OCI-LY7 (cell line): ENCODE data around the gene NUDT3. TPM values are rescaled to one million over a fixed set of nuclear protein-coding genes. Genes with fewer than 3 reads are reported as not detected.

ENCODE experiments used
- BruUV-seq: library from RNA; stranded (reverse); fragments of 400-500 nt; replicated peaks from 2 replicates; lab custom pipeline; 2021; lab: Mats Ljungman, UMichigan
- CTCF ChIA-PET: fragments of 300-600 bp; sonication (Branson Sonifier 250); formaldehyde crosslinking; loops from one replicate; lab custom pipeline; 2022; ENCODE audit warnings: antibody characterized with exemption; ENCODE audit not compliant: unreplicated experiment; lab: Charles Lee
- POLR2A ChIA-PET: fragments of 300-600 bp; sonication (Branson Sonifier 250); formaldehyde crosslinking; loops from one replicate; lab custom pipeline; 2022; ENCODE audit warnings: antibody characterized with exemption; lab: Charles Lee
- DNase-seq: peaks from one replicate; pipeline ENCODE4 v3.0.0-alpha.2; 2015; ENCODE audit warnings: low spot score
- H2AFZ ChIP-seq: fragments of 200-600 bp; sonication (generic), shearing (Covaris generic); 2 replicates; pipeline ENCODE4 v1.6.1; 2014; ENCODE audit warnings: mild to moderate bottlenecking, antibody characterized with exemption, low read length, moderate library complexity
- H3K27ac ChIP-seq: fragments of 200-600 bp; sonication (generic); 2 replicates; pipeline ENCODE4 v1.5.1; 2014; ENCODE audit warnings: mixed run types, low read depth, mild to moderate bottlenecking, moderate library complexity, low read length, inconsistent platforms; ENCODE audit not compliant: poor library complexity, severe bottlenecking
- H3K36me3 ChIP-seq: fragments of 200-600 bp; sonication (generic); 2 replicates; pipeline ENCODE4 v1.6.1; 2014; ENCODE audit warnings: mild to moderate bottlenecking, antibody characterized with exemption, low read length, moderate library complexity, mixed read lengths; ENCODE audit not compliant: insufficient read depth
- H3K4me1 ChIP-seq: fragments of 200-600 bp; sonication (generic); 2 replicates; pipeline ENCODE4 v1.5.1; 2014; ENCODE audit warnings: mild to moderate bottlenecking, low read length; ENCODE audit not compliant: insufficient read depth, poor library complexity, severe bottlenecking
- H3K4me2 ChIP-seq: fragments of 200-600 bp; sonication (generic); 2 replicates; pipeline ENCODE4 v1.6.1; 2014; ENCODE audit warnings: mild to moderate bottlenecking, low read length
- H3K4me3 ChIP-seq: fragments of 200-600 bp; sonication (generic); 2 replicates; pipeline ENCODE4 v1.5.1; 2014; ENCODE audit warnings: mild to moderate bottlenecking, low read depth, low read length; ENCODE audit not compliant: poor library complexity, severe bottlenecking
- H3K79me2 ChIP-seq: fragments of 200-600 bp; sonication (generic); 2 replicates; pipeline ENCODE4 v1.6.1; 2016; ENCODE audit warnings: low read depth, mild to moderate bottlenecking, low read length, moderate library complexity, mixed read lengths; ENCODE audit not compliant: insufficient read depth
- H3K9me2 ChIP-seq: fragments of 200-600 bp; sonication (generic); 2 replicates; pipeline ENCODE4 v1.6.1; 2016; ENCODE audit warnings: mild to moderate bottlenecking, low read length, mixed read lengths; ENCODE audit not compliant: insufficient read depth
- H3K9me3 ChIP-seq: fragments of 200-600 bp; sonication (generic); 2 replicates; pipeline ENCODE4 v1.6.1; 2014; ENCODE audit warnings: mild to moderate bottlenecking, mixed run types, low read length, mixed read lengths
- H4K20me1 ChIP-seq: fragments of 200-600 bp; sonication (generic); 2 replicates; pipeline ENCODE4 v1.6.1; 2014; ENCODE audit warnings: mild to moderate bottlenecking, antibody characterized with exemption, low read length, moderate library complexity, mixed read lengths; ENCODE audit not compliant: insufficient read depth
- CTCF ChIP-seq: fragments of 200-600 bp; sonication (generic); conservative IDR thresholded peaks from 2 replicates; pipeline ENCODE4 v1.5.1; 2014; ENCODE audit warnings: mild to moderate bottlenecking, antibody characterized with exemption, low read length, moderate library complexity, mixed read lengths
- EZH2phosphoT487 ChIP-seq: fragments of 200-600 bp; sonication (generic); IDR thresholded peaks from 2 replicates; pipeline ENCODE4 v1.6.1; 2018; ENCODE audit warnings: low read depth, borderline replicate concordance, mild to moderate bottlenecking, mixed run types, antibody characterized with exemption, low read length, moderate library complexity, mixed read lengths
- intact Hi-C: fragments of 100-400 bp; cut with micrococcal nuclease; formaldehyde crosslinking; loops from one replicate; pipeline ENCODE4 v1.10.0; 2022; ENCODE audit not compliant: unreplicated experiment
- microRNA-seq: library from miRNA; unstranded; fragments of <30 nt; microRNA quantifications from one replicate; pipeline ENCODE4 v1.2.0, GENCODE V29; 2022; ENCODE audit warnings: borderline replicate concordance
- small RNA-seq: library from RNA; depleted of rRNA; stranded (forward); fragments of <200 nt; gene quantifications from one replicate; pipeline ENCODE3, GENCODE V24; 2014
- total RNA-seq, 2 experiments: library from RNA; depleted of rRNA in 1 of 2; stranded (reverse); fragments of >200 nt in 1 of 2; shearing (Covaris generic) in 1 of 2; gene quantifications; 2 replicates each; pipeline ENCODE4 v1.2.3, GENCODE V29; 2014 to 2022

The NUDT3 gene
- total RNA-seq, 2 experiments from 2014 or later: 30.7 to 43.0 TPM

GRCh38 chr6:34230653-34231371 lies 161.7 kb downstream of the NUDT3 start:
- H4K20me1 ChIP-seq: no peaks in the 10 kb centered on the region
- no peaks in the 10 kb centered on the region for H3K36me3 ChIP-seq
- no peak overlapping the region for H3K4me2 ChIP-seq
- no peak for TF ChIP-seq EZH2phosphoT487
- no peak for TF ChIP-seq CTCF
- no peaks in the 10 kb centered on the region for H3K9me2 ChIP-seq
- H3K4me3 ChIP-seq: no peak overlapping the region
- no peak overlapping the region for H3K27ac ChIP-seq
- H3K79me2 ChIP-seq: no peaks in the 10 kb centered on the region
- POLR2A ChIA-PET: no interaction called here
- intact Hi-C loops: loop anchor here (10.0 kb wide), 1 partner anchor 444 kb away; no protein-coding TSS in a partner anchor
- no peaks in the 10 kb centered on the region for H3K9me3 ChIP-seq
- no peak for DNase-seq
- no peak overlapping the region for H2AFZ ChIP-seq
- CTCF ChIA-PET: no interaction called here
- no TSS peak for BruUV-seq
- peaks cover 32% of the 10 kb centered on the region for H3K4me1 ChIP-seq

- Histone ChIP-seq H3K9me2 (no peaks in the 10 kb centered on the region), H3K4me2 (no peak overlapping the region), H3K4me3 (no peak overlapping the region), H2AFZ (no peak overlapping the region), H3K9me3 (no peaks in the 10 kb centered on the region), H3K79me2 (no peaks in the 10 kb centered on the region), H4K20me1 (no peaks in the 10 kb centered on the region), H3K4me1 (peaks cover 23% of the 10 kb centered on the region), H3K27ac (no peak overlapping the region), H3K36me3 (no peaks in the 10 kb centered on the region)
- CTCF ChIA-PET: no interaction called here
- TF ChIP-seq EZH2phosphoT487: no peak
- no peak for TF ChIP-seq CTCF
- no peak for DNase-seq
- POLR2A ChIA-PET: no interaction called here
- intact Hi-C loops: loop anchor here (10.0 kb wide), 1 partner anchor 445 kb away; no protein-coding TSS in a partner anchor
- no TSS peak for BruUV-seq
These were observed 162.6 kb downstream of the NUDT3 start for GRCh38 chr6:34229877-34230276.

Small RNA genes within 50 kb of the gene (microRNA-seq; reads per million reads assigned to microRNA genes)
- not detected for gene MIR6835

Small RNA genes within 50 kb of the gene (small RNA-seq; reads per million reads assigned to genes)
- gene MIR6835: not detected

Other genes starting within 250 kb of the NUDT3 start
- 0.21 and 0.73 TPM in 2 replicates for gene GRM4, start 246.6 kb downstream of the NUDT3 start, total RNA-seq (2014; rRNA removed; shearing (Covaris generic))
- gene GRM4, start 246.6 kb downstream of the NUDT3 start, total RNA-seq (2022): 0.85 and 1.3 TPM in 2 replicates
- 435 and 463 TPM in 2 replicates for gene HMGA1, start 155.8 kb downstream of the NUDT3 start, total RNA-seq (2014; rRNA removed; shearing (Covaris generic))
- gene HMGA1, start 155.8 kb downstream of the NUDT3 start, total RNA-seq (2022): 736 and 764 TPM in 2 replicates
- gene SMIM29, start 143.7 kb downstream of the NUDT3 start, total RNA-seq (2014; rRNA removed; shearing (Covaris generic)): 14.1 and 17.3 TPM in 2 replicates
- 21.3 and 21.5 TPM in 2 replicates for gene SMIM29, start 143.7 kb downstream of the NUDT3 start, total RNA-seq (2022)
- gene RPS10, start 33.4 kb upstream of the NUDT3 start, total RNA-seq (2014; rRNA removed; shearing (Covaris generic)): 2,738 and 2,938 TPM in 2 replicates
- 1,615 and 1,714 TPM in 2 replicates for gene RPS10, start 33.4 kb upstream of the NUDT3 start, total RNA-seq (2022)
- gene PACSIN1, start 73.4 kb upstream of the NUDT3 start, total RNA-seq (2014; rRNA removed; shearing (Covaris generic)): 14.9 and 19.3 TPM in 2 replicates
- 70.8 and 88.4 TPM in 2 replicates for gene PACSIN1, start 73.4 kb upstream of the NUDT3 start, total RNA-seq (2022)
- 0.36 and 0.54 TPM in 2 replicates for gene SPDEF, start 163.7 kb upstream of the NUDT3 start, total RNA-seq (2014; rRNA removed; shearing (Covaris generic))
- gene SPDEF, start 163.7 kb upstream of the NUDT3 start, total RNA-seq (2022): 0.34 and 0.52 TPM in 2 replicates